BE2C (cell line): ENCODE data around the gene STMN3.

Experiments used
- DNase-seq: peaks from one replicate; pipeline ENCODE4 v3.0.0-alpha.2; 2020
- H3K27me3 ChIP-seq: fragments of 250-450 bp; sonication (Bioruptor Pico); 2 replicates; pipeline ENCODE4 v1.5.1; 2020; ENCODE audit warnings: mild to moderate bottlenecking
- H3K36me3 ChIP-seq: fragments of 250-450 bp; sonication (Bioruptor Pico); 2 replicates; pipeline ENCODE4 v1.5.1; 2020; ENCODE audit warnings: mild to moderate bottlenecking
- H3K4me1 ChIP-seq: fragments of 250-450 bp; sonication (Bioruptor Pico); 2 replicates; pipeline ENCODE4 v1.5.1; 2020
- H3K4me3 ChIP-seq: 2 replicates; pipeline ENCODE4 v1.5.1; 2011; ENCODE audit warnings: low read depth, low read length
- H3K9me3 ChIP-seq: fragments of 250-450 bp; sonication (Bioruptor Pico); 2 replicates; pipeline ENCODE4 v1.5.1; 2020
- CTCF ChIP-seq: IDR thresholded peaks from 2 replicates; pipeline ENCODE4 v1.5.1; 2012; ENCODE audit warnings: mild to moderate bottlenecking, low read depth, low read length

Gene STMN3

GRCh38 chr20:63692436-63693082, 39.3 kb upstream of the STMN3 start:
- TF ChIP-seq CTCF = no peak
- Histone ChIP-seq H3K36me3 (no peaks in the 10 kb centered on the region; the same call in 1 of the 2 replicates), H3K27me3 (no peaks in the 10 kb centered on the region), H3K4me3 (no peak overlapping the region), H3K4me1 (peaks cover 10% of the 10 kb centered on the region), H3K9me3 (no peaks in the 10 kb centered on the region)
- no peak for DNase-seq

- Histone ChIP-seq H3K36me3 (no peaks in the 10 kb centered on the region; the same call in 1 of the 2 replicates), H3K27me3 (no peaks in the 10 kb centered on the region), H3K9me3 (no peaks in the 10 kb centered on the region), H3K4me1 (peaks cover 4% of the 10 kb centered on the region), H3K4me3 (no peak overlapping the region)
- TF ChIP-seq CTCF = no peak
- DNase-seq = no peak
Observed at GRCh38 chr20:63691711-63692435, 38.6 kb upstream of the STMN3 start.

- no peak for TF ChIP-seq CTCF
- H3K4me3 ChIP-seq = no peak overlapping the region
- H3K9me3 ChIP-seq = no peaks in the 10 kb centered on the region
- peaks cover 2% of the 10 kb centered on the region for H3K36me3 ChIP-seq
- no peaks in the 10 kb centered on the region for H3K27me3 ChIP-seq
- no peak for DNase-seq
- H3K4me1 ChIP-seq = no peaks in the 10 kb centered on the region
Observed at GRCh38 chr20:63690898-63691710, 37.9 kb upstream of the STMN3 start.

GRCh38 chr20:63690003-63690897, 37.0 kb upstream of the STMN3 start:
- no peaks in the 10 kb centered on the region for H3K9me3 ChIP-seq
- TF ChIP-seq CTCF = no peak
- H3K4me1 ChIP-seq = no peaks in the 10 kb centered on the region
- H3K36me3 ChIP-seq = peaks cover 9% of the 10 kb centered on the region
- DNase-seq = no peak
- no peak overlapping the region for H3K4me3 ChIP-seq
- no peaks in the 10 kb centered on the region for H3K27me3 ChIP-seq

GRCh38 chr20:63689046-63690002, 36.1 kb upstream of the STMN3 start:
- Histone ChIP-seq H3K36me3 (peaks cover 9% of the 10 kb centered on the region), H3K4me1 (no peaks in the 10 kb centered on the region), H3K4me3 (no peak overlapping the region), H3K9me3 (no peaks in the 10 kb centered on the region), H3K27me3 (no peaks in the 10 kb centered on the region)
- no peak for TF ChIP-seq CTCF
- no peak for DNase-seq
